SK-N-SH treated with all-trans-retinoic acid at 6 μM for 48 hours (cell line): ENCODE results near the gene IKBKE.

ENCODE experiments used
- ATAC-seq: fragments of 200-7000 bp; cut with Tn5 transposase; 3 replicates; pipeline ENCODE4 v1.9.1; 2020; ENCODE audit warnings: mild to moderate bottlenecking, moderate library complexity
- ARNTL ChIP-seq: fragments of 450-650 bp; formaldehyde crosslinking; IDR thresholded peaks from 2 replicates; pipeline ENCODE4 v1.5.0; 2020; ENCODE audit warnings: low read depth, mild to moderate bottlenecking, moderate library complexity, borderline replicate concordance
- BACH2 ChIP-seq: fragments of 250-450 bp; sonication (Bioruptor Pico); IDR thresholded peaks from 2 replicates; pipeline ENCODE4 v1.9.0; 2021; ENCODE audit warnings: mild to moderate bottlenecking, borderline replicate concordance
- CREB5 ChIP-seq: fragments of 250-450 bp; sonication (Bioruptor Pico); IDR thresholded peaks from 2 replicates; pipeline ENCODE4 v1.5.1; 2020; ENCODE audit warnings: low read depth, mild to moderate bottlenecking, moderate library complexity
- CSDC2 ChIP-seq: fragments of 250-450 bp; sonication (Bioruptor Pico); IDR thresholded peaks from 2 replicates; pipeline ENCODE4 v1.5.0; 2020; ENCODE audit warnings: mild to moderate bottlenecking, moderate library complexity
- CSRNP3 ChIP-seq: fragments of 250-450 bp; sonication (Bioruptor Pico); IDR thresholded peaks from 2 replicates; pipeline ENCODE4 v1.5.1; 2021; ENCODE audit warnings: mild to moderate bottlenecking, moderate library complexity
- ESRRG ChIP-seq: fragments of 250-450 bp; sonication (Bioruptor Pico); IDR thresholded peaks from 2 replicates; pipeline ENCODE4 v1.6.1; 2021; ENCODE audit warnings: mild to moderate bottlenecking
- GLIS3 ChIP-seq: fragments of 250-450 bp; sonication (Bioruptor Pico); IDR thresholded peaks from 2 replicates; pipeline ENCODE4 v1.5.0; 2020; ENCODE audit warnings: mild to moderate bottlenecking, moderate library complexity
- ISL1 ChIP-seq: fragments of 250-450 bp; sonication (Bioruptor Pico); IDR thresholded peaks from 2 replicates; pipeline ENCODE4 v2.1.2; 2022; ENCODE audit warnings: mild to moderate bottlenecking, moderate library complexity
- OSR1 ChIP-seq: fragments of 250-450 bp; sonication (Bioruptor Pico); IDR thresholded peaks from 2 replicates; pipeline ENCODE4 v1.8.0; 2022; ENCODE audit warnings: moderate library complexity, mild to moderate bottlenecking, inconsistent platforms
- PATZ1 ChIP-seq: fragments of 250-450 bp; sonication (Bioruptor Pico); IDR thresholded peaks from 2 replicates; pipeline ENCODE4 v1.8.0; 2020; ENCODE audit warnings: mild to moderate bottlenecking, moderate library complexity, borderline replicate concordance
- PPARA ChIP-seq: fragments of 250-450 bp; sonication (Bioruptor Pico); IDR thresholded peaks from 2 replicates; pipeline ENCODE4 v1.5.0; 2020; ENCODE audit warnings: mild to moderate bottlenecking, borderline replicate concordance
- RARB ChIP-seq: fragments of 250-450 bp; sonication (Bioruptor Pico); IDR thresholded peaks from 2 replicates; pipeline ENCODE4 v1.8.0; 2021; ENCODE audit warnings: mild to moderate bottlenecking, moderate library complexity
- SNAI2 ChIP-seq: fragments of 250-450 bp; sonication (Bioruptor Pico); IDR thresholded peaks from 2 replicates; pipeline ENCODE4 v1.5.0; 2020; ENCODE audit warnings: mild to moderate bottlenecking, moderate library complexity
- TCF4 ChIP-seq: fragments of 250-450 bp; sonication (Bioruptor Pico); IDR thresholded peaks from 2 replicates; pipeline ENCODE4 v1.8.0; 2021; ENCODE audit warnings: mild to moderate bottlenecking, moderate library complexity, borderline replicate concordance
- TOX ChIP-seq: fragments of 250-450 bp; sonication (Bioruptor Pico); IDR thresholded peaks from 2 replicates; pipeline ENCODE4 v1.8.0; 2021; ENCODE audit warnings: mild to moderate bottlenecking, moderate library complexity, borderline replicate concordance
- TSHZ2 ChIP-seq: fragments of 250-450 bp; sonication (Bioruptor Pico); IDR thresholded peaks from 2 replicates; pipeline ENCODE4 v1.5.0; 2020; ENCODE audit warnings: mild to moderate bottlenecking, moderate library complexity
- ZFP3 ChIP-seq: fragments of 250-450 bp; sonication (Bioruptor Pico); IDR thresholded peaks from 2 replicates; pipeline ENCODE4 v1.5.0; 2020; ENCODE audit warnings: mild to moderate bottlenecking, moderate library complexity
- ZFP30 ChIP-seq: fragments of 450-650 bp; formaldehyde crosslinking; IDR thresholded peaks from 2 replicates; pipeline ENCODE4 v1.5.0; 2022; ENCODE audit warnings: mild to moderate bottlenecking, moderate library complexity
- ZNF565 ChIP-seq: fragments of 450-650 bp; formaldehyde crosslinking; conservative IDR thresholded peaks from 2 replicates; pipeline ENCODE4 v1.5.0; 2020; ENCODE audit warnings: low read depth, mild to moderate bottlenecking, moderate library complexity
- ZNF70 ChIP-seq: fragments of 450-650 bp; formaldehyde crosslinking; IDR thresholded peaks from 2 replicates; pipeline ENCODE4 v1.5.0; 2020; ENCODE audit warnings: mild to moderate bottlenecking, moderate library complexity
- ZNF8 ChIP-seq: fragments of 450-650 bp; formaldehyde crosslinking; IDR thresholded peaks from 2 replicates; pipeline ENCODE4 v1.5.0; 2020; ENCODE audit warnings: mild to moderate bottlenecking, moderate library complexity

The IKBKE gene

GRCh38 chr1:206492589-206492988 is 22.3 kb downstream of the IKBKE start:
- no peak for ATAC-seq
- TF ChIP-seq ZFP30 (CRISPR knock-in tag) = no peak
- TF ChIP-seq GLIS3 = no peak
- no peak for TF ChIP-seq ESRRG (CRISPR knock-in tag)
- TF ChIP-seq PPARA (CRISPR knock-in tag) = no peak

- no peak for ATAC-seq
- TF ChIP-seq ZNF565 = no peak
- no peak for TF ChIP-seq ARNTL (CRISPR knock-in tag)
- TF ChIP-seq CREB5 (CRISPR knock-in tag) = no peak
- TF ChIP-seq PPARA (CRISPR knock-in tag) = no peak
- no peak for TF ChIP-seq BACH2 (CRISPR knock-in tag)
- no peak for TF ChIP-seq GLIS3
- TF ChIP-seq RARB (CRISPR knock-in tag) = no peak
- TF ChIP-seq OSR1 (CRISPR knock-in tag) = no peak
- TF ChIP-seq ZNF70 (CRISPR knock-in tag) = no peak
- TF ChIP-seq SNAI2 (CRISPR knock-in tag) = no peak
- no peak for TF ChIP-seq TSHZ2 (CRISPR knock-in tag)
- no peak for TF ChIP-seq CSRNP3 (CRISPR knock-in tag)
- no peak for TF ChIP-seq CSDC2 (CRISPR knock-in tag)
- TF ChIP-seq ZFP3 = no peak
- no peak for TF ChIP-seq ZNF8 (CRISPR knock-in tag)
Observed at GRCh38 chr1:206493279-206493678, 23.0 kb downstream of the IKBKE start.

- ATAC-seq = no peak; the same call in 2 of the 3 replicates
- TF ChIP-seq TCF4 (CRISPR knock-in tag) (no peak), PATZ1 (CRISPR knock-in tag) (no peak), ISL1 (CRISPR knock-in tag) (no peak), ZNF70 (CRISPR knock-in tag) (no peak), OSR1 (CRISPR knock-in tag) (no peak), ESRRG (CRISPR knock-in tag) (no peak), CSDC2 (CRISPR knock-in tag) (no peak), SNAI2 (CRISPR knock-in tag) (no peak), RARB (CRISPR knock-in tag) (no peak), ZNF8 (CRISPR knock-in tag) (no peak), ZFP3 (no peak), BACH2 (CRISPR knock-in tag) (no peak), TSHZ2 (CRISPR knock-in tag) (no peak), ARNTL (CRISPR knock-in tag) (no peak), ZNF565 (no peak), TOX (CRISPR knock-in tag) (no peak)
Observed at GRCh38 chr1:206495011-206495461, 24.8 kb downstream of the IKBKE start.
